Measurements from ENCODE around the gene USP10. TPM values are rescaled to one million over a fixed set of nuclear protein-coding genes. Genes with fewer than 3 reads are reported as not detected.
A peak's percentile ranks its signal among the peaks of the same experiment; 100 is the strongest.

USP10 gene
- total RNA-seq, 5 donors from 2014 or later (not counting 1 experiment from before 2014, with no cell fraction given): 80.4 to 122 (median 104) TPM

DNA sequence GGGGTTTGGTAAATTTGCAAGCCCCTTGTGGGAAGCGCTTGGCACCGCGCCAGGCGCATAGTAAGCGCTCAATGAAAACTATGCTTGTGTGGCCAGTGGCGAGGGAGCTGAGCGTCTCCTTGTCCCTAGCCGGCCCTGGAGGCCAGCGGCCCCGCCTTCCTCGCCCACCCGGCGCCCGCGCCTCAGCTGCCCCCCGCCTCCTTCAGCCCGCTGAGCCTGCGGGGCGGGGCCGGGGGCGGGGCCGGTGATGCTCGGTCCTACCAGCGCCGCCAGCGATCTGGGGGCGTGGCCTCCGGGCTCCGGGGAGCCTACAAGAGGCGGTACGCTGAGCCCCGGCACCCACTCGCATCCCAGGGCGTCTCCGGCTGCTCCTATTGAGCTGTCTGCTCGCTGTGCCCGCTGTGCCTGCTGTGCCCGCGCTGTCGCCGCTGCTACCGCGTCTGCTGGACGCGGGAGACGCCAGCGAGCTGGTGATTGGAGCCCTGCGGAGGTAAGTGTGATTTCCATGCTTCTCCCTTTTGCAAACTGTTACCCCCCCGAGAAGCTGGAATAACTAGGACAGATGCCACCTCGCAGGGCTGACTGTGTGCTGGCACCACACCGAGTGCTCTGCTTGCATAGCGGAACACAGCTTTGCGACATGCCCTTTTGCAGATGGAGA lies 120.0 kb downstream of the USP10 start, which contains the start of gene CRISPLD2:
CRISPLD2 (plus strand) TSS at position 342 of the 661 bp plus-strand sequence. CDS start 18,511 bp downstream, outside the sequence.
- Histone ChIP-seq H3K4me3 (ENCODE audit: control insufficient read depth in 1 of 2, extremely low read depth in 1 of 2, low read length in 1 of 2) (peak within 1 kb of the TSS; percentile 37 to 48), H3K4me1 (ENCODE audit: control insufficient read depth in 1 of 2, extremely low read depth in 1 of 2, insufficient read depth in 2 of 2, low read length in 2 of 2) (peaks cover 7 to 16% of the 10 kb centered on the region in 2 experiments), H3K36me3 (ENCODE audit: control insufficient read depth in 2 of 2, extremely low read depth in 1 of 2, insufficient read depth in 1 of 2, low read length in 1 of 2) (no peaks in the 10 kb centered on the region), H3K27me3 (replicated peaks in 1 of 2; ENCODE audit: control insufficient read depth in 2 of 2, extremely low read depth in 1 of 2, insufficient read depth in 2 of 2, low read length in 1 of 2) (peaks cover 0 to 52% of the 10 kb centered on the region in 2 experiments), H3K9me3 (no peaks in the 10 kb centered on the region), H3K27ac (ENCODE audit: low read length) (no peak within 1 kb of the TSS)
- no peaks in the 10 kb centered on the region for H3K9me3 Mint-ChIP-seq
- DNase-seq (peak; percentile 68 to 93 (median 87)), ATAC-seq (replicated peaks in 1 of 4) (peak; percentile 99 to 100 (median 99))
- ChIA-PET POLR2A (no interaction called here), CTCF (interaction anchor here in 1 of 2 donors (0.6 to 0.7 kb wide), 2 partner anchors 81 to 625 kb away, joined by 3 read pairs; no protein-coding TSS in a partner anchor)
- H3K36me3 Mint-ChIP-seq: no peaks in the 10 kb centered on the region
- WGBS (ENCODE audit: insufficient coverage): 5% methylated on average over 53 of the region's 53 CpGs
- H3K4me3 Mint-ChIP-seq: peak within 1 kb of the TSS; percentile 68 to 84 (median 78)
- H3K4me1 Mint-ChIP-seq: peaks cover 11 to 18% (median 16%) of the 10 kb centered on the region in 3 donors
- peaks cover 14 to 20% of the 10 kb centered on the region in 2 donors for H3K27me3 Mint-ChIP-seq
- H3K27ac Mint-ChIP-seq: no peak within 1 kb of the TSS

DNA sequence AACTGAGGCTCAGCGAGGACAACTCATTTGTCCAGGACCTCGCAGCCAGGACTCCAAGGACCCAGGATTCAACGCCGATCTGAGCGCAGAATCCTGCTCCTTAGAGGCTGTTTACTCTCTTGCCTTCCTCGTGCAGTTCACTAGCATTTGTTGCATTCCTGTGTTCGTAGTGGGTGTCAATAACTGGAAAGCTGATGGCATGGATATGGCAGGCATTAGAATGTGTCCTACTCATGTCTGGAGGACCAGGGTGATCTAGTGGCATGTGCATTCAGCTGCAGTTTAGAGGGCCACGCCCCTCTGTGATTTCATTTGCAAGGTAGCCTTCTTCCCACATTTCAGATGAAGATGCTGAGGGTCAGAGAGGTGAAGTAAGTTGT lies 120.5 kb downstream of the USP10 start:
- no peaks in the 10 kb centered on the region for H3K36me3 Mint-ChIP-seq
- H3K4me1 Mint-ChIP-seq: peaks cover 11 to 18% (median 16%) of the 10 kb centered on the region in 3 donors
- H3K27ac Mint-ChIP-seq: no peak overlapping the region
- peaks cover 17 to 24% of the 10 kb centered on the region in 2 donors for H3K27me3 Mint-ChIP-seq
- peak overlapping the region; percentile 37 to 48 for H3K4me3 ChIP-seq (ENCODE audit: control insufficient read depth in 1 of 2, extremely low read depth in 1 of 2, low read length in 1 of 2)
- H3K27me3 ChIP-seq (replicated peaks in 1 of 2; ENCODE audit: control insufficient read depth in 2 of 2, extremely low read depth in 1 of 2, insufficient read depth in 2 of 2, low read length in 1 of 2): peaks cover 0 to 56% of the 10 kb centered on the region in 2 experiments
- no peaks in the 10 kb centered on the region for H3K36me3 ChIP-seq (ENCODE audit: control insufficient read depth in 2 of 2, extremely low read depth in 1 of 2, insufficient read depth in 1 of 2, low read length in 1 of 2)
- no peaks in the 10 kb centered on the region for H3K9me3 ChIP-seq
- peaks cover 7 to 16% of the 10 kb centered on the region in 2 experiments for H3K4me1 ChIP-seq (ENCODE audit: control insufficient read depth in 1 of 2, extremely low read depth in 1 of 2, insufficient read depth in 2 of 2, low read length in 2 of 2)
- H3K4me3 Mint-ChIP-seq: peak overlapping the region; percentile 68 to 84 (median 78)
- 66% methylated on average over 8 of the region's 8 CpGs for WGBS (ENCODE audit: insufficient coverage)
- DNase-seq (peak in 1 of 35 experiments; percentile 6), ATAC-seq (replicated peaks in 1 of 4) (no peak)
- ChIA-PET CTCF (interaction anchor here in 1 of 2 donors (0.6 to 0.7 kb wide), 2 partner anchors 82 to 626 kb away, joined by 3 read pairs; no protein-coding TSS in a partner anchor), POLR2A (no interaction called here)
- H3K9me3 Mint-ChIP-seq: no peaks in the 10 kb centered on the region
- no peak overlapping the region for H3K27ac ChIP-seq (ENCODE audit: low read length)

DNA sequence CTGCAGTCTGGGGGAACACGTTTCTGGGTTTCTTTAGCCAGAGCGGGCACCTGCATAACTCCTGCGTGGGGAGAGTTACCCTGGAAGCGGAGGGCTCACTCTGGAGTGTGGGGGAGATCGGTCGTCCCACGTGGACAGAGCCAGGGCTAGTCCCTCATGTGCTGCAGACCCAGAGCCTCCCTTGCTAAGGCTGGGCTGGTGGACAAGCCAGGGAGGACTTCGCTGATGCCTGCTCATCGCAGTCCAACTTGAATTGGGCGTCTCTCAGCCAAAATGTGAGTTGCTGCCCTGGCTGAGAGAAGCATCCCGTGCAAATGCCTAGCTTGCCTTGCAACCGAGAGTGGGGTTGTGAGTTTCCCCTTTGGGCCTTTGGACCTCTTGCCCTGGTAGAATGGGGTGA lies 121.0 kb downstream of the USP10 start:
- peak overlapping the region; percentile 68 to 84 (median 78) for H3K4me3 Mint-ChIP-seq
- peaks cover 17 to 24% of the 10 kb centered on the region in 2 donors for H3K27me3 Mint-ChIP-seq
- Histone ChIP-seq H3K27ac (ENCODE audit: low read length) (no peak overlapping the region), H3K36me3 (ENCODE audit: control insufficient read depth in 2 of 2, extremely low read depth in 1 of 2, insufficient read depth in 1 of 2, low read length in 1 of 2) (no peaks in the 10 kb centered on the region), H3K9me3 (no peaks in the 10 kb centered on the region), H3K4me3 (ENCODE audit: control insufficient read depth in 1 of 2, extremely low read depth in 1 of 2, low read length in 1 of 2) (peak overlapping the region in 1 of 2 donors; percentile 48), H3K27me3 (replicated peaks in 1 of 2; ENCODE audit: control insufficient read depth in 2 of 2, extremely low read depth in 1 of 2, insufficient read depth in 2 of 2, low read length in 1 of 2) (peaks cover 0 to 56% of the 10 kb centered on the region in 2 experiments), H3K4me1 (ENCODE audit: control insufficient read depth in 1 of 2, extremely low read depth in 1 of 2, insufficient read depth in 2 of 2, low read length in 2 of 2) (peaks cover 7 to 16% of the 10 kb centered on the region in 2 experiments)
- ChIA-PET CTCF (interaction anchor here in 1 of 2 donors (0.6 kb wide), 1 partner anchor 626 kb away, joined by 3 read pairs; no protein-coding TSS in a partner anchor), POLR2A (no interaction called here)
- ATAC-seq (replicated peaks in 1 of 4): no peak
- WGBS (ENCODE audit: insufficient coverage): 79% methylated on average over 12 of the region's 12 CpGs
- no peaks in the 10 kb centered on the region for H3K36me3 Mint-ChIP-seq
- no peak for DNase-seq
- H3K9me3 Mint-ChIP-seq: no peaks in the 10 kb centered on the region
- peaks cover 11 to 18% (median 16%) of the 10 kb centered on the region in 3 donors for H3K4me1 Mint-ChIP-seq
- H3K27ac Mint-ChIP-seq: no peak overlapping the region

DNA sequence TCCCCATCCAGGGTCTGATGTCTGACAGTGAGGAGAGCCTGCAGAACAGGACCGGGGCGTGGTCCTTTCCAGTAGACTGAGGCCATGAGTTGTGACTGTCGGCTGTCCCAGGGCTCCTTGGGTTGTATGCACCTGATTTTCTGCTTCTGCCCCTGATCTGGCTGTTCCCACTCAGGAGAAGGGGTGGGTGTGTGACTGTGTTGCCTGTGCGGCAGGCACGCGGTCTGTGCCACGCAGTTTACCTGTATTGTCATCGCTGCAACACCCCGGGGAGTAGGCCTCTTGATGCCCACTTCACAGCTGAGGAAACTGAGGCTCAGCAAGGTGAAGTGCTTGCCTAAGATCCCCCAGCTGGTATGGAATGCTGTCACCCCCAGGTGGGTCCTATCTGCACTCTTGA lies 121.4 kb downstream of the USP10 start:
- H3K4me3 Mint-ChIP-seq: peak overlapping the region in 1 of 3 donors; percentile 84
- POLR2A ChIA-PET: no interaction called here

DNA sequence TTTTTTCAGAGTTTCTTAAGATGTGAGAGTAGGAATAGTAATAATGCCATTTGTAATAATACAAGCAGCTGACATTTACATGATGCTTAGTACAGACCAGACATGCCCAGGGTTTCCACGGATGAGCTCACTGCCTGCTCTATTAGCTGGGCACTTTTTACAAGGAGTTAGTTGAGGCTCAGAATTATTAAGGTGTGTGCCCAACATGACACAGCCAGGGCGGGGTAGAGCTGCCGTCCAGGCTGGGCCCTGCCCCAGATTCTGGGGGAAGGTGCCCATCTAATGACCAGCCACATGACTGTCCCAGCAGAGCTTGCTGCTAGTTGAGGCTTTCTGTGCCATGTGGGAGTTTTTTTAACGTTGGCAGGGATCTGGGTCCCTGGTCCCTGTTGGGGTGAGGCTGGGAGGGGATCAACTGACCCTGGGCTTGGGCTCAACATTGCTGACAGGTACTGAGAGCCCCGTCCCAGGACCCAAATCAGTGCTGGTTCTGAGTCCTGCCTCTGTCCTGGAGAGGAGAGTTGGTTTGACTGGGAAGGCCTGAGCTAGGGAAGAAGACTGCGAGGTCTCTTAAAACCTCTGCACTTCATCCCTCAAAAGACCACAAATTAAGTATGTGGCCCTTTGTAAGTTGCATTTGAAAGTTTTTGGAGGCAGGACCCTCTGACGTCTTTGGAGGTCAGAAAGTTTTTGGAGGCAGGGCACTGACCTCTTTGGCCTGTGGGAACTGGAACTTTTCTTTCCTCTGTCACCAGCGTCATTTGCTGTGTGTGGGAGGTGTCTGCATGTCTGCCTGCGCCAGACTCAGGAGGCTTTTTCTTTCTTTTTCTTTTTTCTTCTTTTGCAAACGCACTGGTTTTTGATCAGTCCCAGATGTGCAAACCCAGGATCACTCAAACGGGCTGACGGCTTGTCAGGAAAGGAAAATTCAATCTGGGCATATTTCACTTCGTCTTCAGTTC lies 122.2 kb downstream of the USP10 start:
- ATAC-seq (replicated peaks in 1 of 4) (no peak), DNase-seq (no peak)
- H3K27ac ChIP-seq (ENCODE audit: low read length): no peak overlapping the region
- peaks cover 7 to 16% of the 10 kb centered on the region in 2 experiments for H3K4me1 ChIP-seq (ENCODE audit: control insufficient read depth in 1 of 2, extremely low read depth in 1 of 2, insufficient read depth in 2 of 2, low read length in 2 of 2)
- POLR2A ChIA-PET: no interaction called here
- Mint-ChIP-seq H3K4me3 (peak overlapping the region in 1 of 3 donors; percentile 84), H3K36me3 (no peaks in the 10 kb centered on the region), H3K4me1 (peaks cover 11 to 18% (median 16%) of the 10 kb centered on the region in 3 donors), H3K27ac (no peak overlapping the region), H3K27me3 (peaks cover 17 to 24% of the 10 kb centered on the region in 2 donors), H3K9me3 (no peaks in the 10 kb centered on the region)
- CTCF ChIA-PET: no interaction called here
- WGBS (ENCODE audit: insufficient coverage): 64% methylated on average over 10 of the region's 13 CpGs
- no peaks in the 10 kb centered on the region for H3K9me3 ChIP-seq
- H3K27me3 ChIP-seq (replicated peaks in 1 of 2; ENCODE audit: control insufficient read depth in 2 of 2, extremely low read depth in 1 of 2, insufficient read depth in 2 of 2, low read length in 1 of 2): peaks cover 0 to 68% of the 10 kb centered on the region in 2 experiments
- H3K4me3 ChIP-seq (ENCODE audit: control insufficient read depth in 1 of 2, extremely low read depth in 1 of 2, low read length in 1 of 2): no peak overlapping the region
- H3K36me3 ChIP-seq (ENCODE audit: control insufficient read depth in 2 of 2, extremely low read depth in 1 of 2, insufficient read depth in 1 of 2, low read length in 1 of 2): no peaks in the 10 kb centered on the region

More for the DNA sequence above, 121.4 kb downstream of the USP10 start:
- Histone ChIP-seq H3K27me3 (replicated peaks in 1 of 2; ENCODE audit: control insufficient read depth in 2 of 2, extremely low read depth in 1 of 2, insufficient read depth in 2 of 2, low read length in 1 of 2) (peaks cover 0 to 60% of the 10 kb centered on the region in 2 experiments), H3K4me3 (ENCODE audit: control insufficient read depth in 1 of 2, extremely low read depth in 1 of 2, low read length in 1 of 2) (no peak overlapping the region), H3K36me3 (ENCODE audit: control insufficient read depth in 2 of 2, extremely low read depth in 1 of 2, insufficient read depth in 1 of 2, low read length in 1 of 2) (no peaks in the 10 kb centered on the region), H3K9me3 (no peaks in the 10 kb centered on the region), H3K27ac (ENCODE audit: low read length) (no peak overlapping the region), H3K4me1 (ENCODE audit: control insufficient read depth in 1 of 2, extremely low read depth in 1 of 2, insufficient read depth in 2 of 2, low read length in 2 of 2) (peaks cover 7 to 16% of the 10 kb centered on the region in 2 experiments)
- Mint-ChIP-seq H3K27me3 (peaks cover 17 to 24% of the 10 kb centered on the region in 2 donors), H3K27ac (no peak overlapping the region), H3K4me1 (peaks cover 11 to 18% (median 16%) of the 10 kb centered on the region in 3 donors), H3K9me3 (no peaks in the 10 kb centered on the region), H3K36me3 (no peaks in the 10 kb centered on the region)
- CTCF ChIA-PET: no interaction called here
- 93% methylated on average over 9 of the region's 9 CpGs for WGBS (ENCODE audit: insufficient coverage)
- DNase-seq: no peak
- ATAC-seq (replicated peaks in 1 of 4): no peak

DNA sequence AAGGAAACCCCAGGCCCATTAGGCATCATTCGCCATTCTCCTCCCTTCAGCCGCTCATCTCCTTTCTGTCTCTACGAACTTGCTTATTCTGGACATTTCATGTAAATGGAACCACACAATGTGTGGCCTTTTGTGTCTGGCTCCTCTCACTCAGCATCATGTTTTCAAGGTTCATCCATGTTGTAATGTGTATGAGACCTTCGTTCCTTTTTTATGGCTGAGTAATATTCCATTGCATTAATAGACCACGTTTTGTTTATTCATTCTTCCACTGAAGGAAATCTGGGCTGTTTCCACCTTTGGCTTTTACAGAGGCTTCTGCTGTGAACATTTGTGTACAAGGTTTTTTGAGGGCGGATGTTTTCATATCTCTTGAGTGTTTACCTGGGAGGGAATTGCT lies 123.2 kb downstream of the USP10 start:
- no peak for ATAC-seq (replicated peaks in 1 of 4)
- no peak overlapping the region for H3K4me3 ChIP-seq (ENCODE audit: control insufficient read depth in 1 of 2, extremely low read depth in 1 of 2, low read length in 1 of 2)
- H3K4me1 ChIP-seq (ENCODE audit: control insufficient read depth in 1 of 2, extremely low read depth in 1 of 2, insufficient read depth in 2 of 2, low read length in 2 of 2): peaks cover 7 to 16% of the 10 kb centered on the region in 2 experiments
- no peak overlapping the region for H3K27ac ChIP-seq (ENCODE audit: low read length)
- H3K9me3 ChIP-seq: no peaks in the 10 kb centered on the region
- peaks cover 0 to 73% of the 10 kb centered on the region in 2 experiments for H3K27me3 ChIP-seq (replicated peaks in 1 of 2; ENCODE audit: control insufficient read depth in 2 of 2, extremely low read depth in 1 of 2, insufficient read depth in 2 of 2, low read length in 1 of 2)
- POLR2A ChIA-PET: no interaction called here
- CTCF ChIA-PET: interaction anchor here in 1 of 2 donors (0.6 kb wide), 1 partner anchor 16 kb away, joined by 3 read pairs; no protein-coding TSS in a partner anchor
- Mint-ChIP-seq H3K4me3 (no peak overlapping the region), H3K36me3 (no peaks in the 10 kb centered on the region), H3K27ac (no peak overlapping the region), H3K27me3 (peaks cover 17 to 28% of the 10 kb centered on the region in 2 donors), H3K9me3 (no peaks in the 10 kb centered on the region), H3K4me1 (peaks cover 11 to 18% (median 16%) of the 10 kb centered on the region in 3 donors)
- H3K36me3 ChIP-seq (ENCODE audit: control insufficient read depth in 2 of 2, extremely low read depth in 1 of 2, insufficient read depth in 1 of 2, low read length in 1 of 2): no peaks in the 10 kb centered on the region
- DNase-seq: no peak
- 100% methylated on average over 1 of the region's 6 CpGs for WGBS (ENCODE audit: insufficient coverage)
